SK-N-DZ (cell line): ENCODE measurements around the gene CCDC197.

Experiments
- DNase-seq: peaks from one replicate; pipeline ENCODE4 v3.0.0-alpha.2; 2015; ENCODE audit warnings: low spot score

The CCDC197 gene

DNA sequence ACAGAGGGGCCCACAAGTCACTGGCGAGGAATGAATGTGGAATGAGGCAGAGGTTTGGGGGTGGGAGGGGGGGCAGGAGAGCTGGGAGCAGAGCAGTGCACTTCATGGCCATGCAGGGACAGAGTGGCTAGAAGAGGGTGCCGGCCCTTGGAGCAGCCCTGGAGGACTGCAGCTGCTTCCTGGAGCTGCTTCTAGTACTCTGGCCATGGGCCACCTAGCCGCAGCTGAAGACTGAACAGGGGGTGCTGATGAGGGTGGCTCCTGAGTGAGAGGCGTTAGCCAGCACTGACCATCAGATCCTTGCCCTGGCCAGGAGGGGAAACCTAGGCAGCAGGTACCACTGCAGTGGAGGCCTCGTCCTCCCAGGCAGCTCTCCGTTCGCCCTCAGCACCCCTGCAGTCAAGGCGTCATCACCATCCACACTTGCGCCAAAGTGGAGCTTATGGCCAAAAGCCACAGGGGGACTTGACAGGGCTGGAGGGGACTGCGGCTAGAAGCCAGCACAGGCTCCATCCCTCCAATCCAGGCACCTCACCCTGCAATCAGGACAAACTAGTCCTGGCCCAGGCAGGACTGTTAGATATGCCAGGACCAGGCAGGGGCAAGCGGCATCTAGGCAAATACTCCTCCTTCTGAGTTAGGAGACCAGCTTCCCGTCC lies 45.5 kb downstream of the CCDC197 start:
- no peak for DNase-seq

DNA sequence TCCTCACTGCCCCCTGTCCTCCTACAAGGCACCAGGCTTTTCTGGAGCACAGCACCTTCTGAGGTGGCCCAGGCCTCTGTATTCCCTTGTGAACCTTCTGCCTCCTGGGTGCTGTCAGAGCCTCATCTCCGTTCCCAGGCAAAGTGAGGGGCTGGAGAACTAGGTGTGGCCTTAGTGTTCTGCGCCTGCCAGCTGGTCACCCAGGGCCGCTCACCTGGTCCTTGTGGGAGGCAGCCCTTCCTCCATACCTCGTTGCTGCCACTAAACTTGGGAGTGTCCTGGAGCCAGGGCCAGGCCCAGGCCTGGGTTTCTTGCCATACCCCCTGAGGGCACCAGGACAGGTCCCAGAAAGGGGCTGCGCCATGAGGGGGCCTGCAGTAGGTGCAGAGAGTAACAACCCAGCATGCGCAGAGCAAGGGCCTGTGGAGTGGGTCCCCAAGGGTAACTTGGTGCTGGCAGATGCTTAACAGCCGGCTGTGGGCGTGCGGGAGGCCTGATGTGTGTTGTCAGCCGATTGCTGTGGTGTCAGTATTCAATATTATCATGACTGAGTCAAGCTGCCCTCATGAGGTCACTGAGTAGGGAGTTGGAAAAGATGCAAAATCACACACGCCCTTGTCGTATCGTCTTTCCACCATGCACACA lies 46.1 kb downstream of the CCDC197 start:
- no peak for DNase-seq

DNA sequence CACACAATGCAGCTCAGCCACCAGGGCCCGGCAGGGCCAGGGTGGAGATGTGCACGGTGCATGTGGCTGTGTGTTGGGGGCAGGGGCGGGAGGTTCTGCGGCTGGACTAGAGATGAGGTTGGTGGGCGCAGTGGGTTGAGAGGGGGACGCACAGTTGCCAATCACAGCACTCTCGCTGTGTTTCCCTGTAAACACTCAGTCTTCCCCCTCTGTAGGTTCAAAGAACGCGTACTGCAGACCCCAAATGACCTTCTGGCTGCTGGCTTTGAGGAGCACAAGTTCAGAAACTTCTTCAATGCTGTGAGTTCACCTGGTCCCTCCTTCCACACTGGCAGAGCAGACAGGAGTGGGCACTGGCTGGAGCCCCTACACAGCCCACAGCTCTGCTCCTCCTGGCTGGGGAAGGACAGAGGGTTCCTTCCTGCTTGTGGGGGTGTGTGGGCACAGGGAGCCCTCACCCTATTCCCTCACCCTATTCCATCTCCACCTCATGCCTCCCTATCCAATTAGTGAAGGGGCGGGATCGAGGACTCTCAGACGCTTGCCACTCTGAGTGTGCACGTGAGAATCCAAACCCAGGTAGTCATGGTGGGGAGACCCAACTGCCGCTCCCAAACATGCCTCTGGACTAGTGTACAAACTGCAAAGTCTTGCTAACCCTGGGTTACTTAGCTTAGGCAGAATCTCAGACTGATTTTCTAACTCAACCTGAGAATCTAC lies 46.8 kb downstream of the CCDC197 start:
- DNase-seq: no peak

DNA sequence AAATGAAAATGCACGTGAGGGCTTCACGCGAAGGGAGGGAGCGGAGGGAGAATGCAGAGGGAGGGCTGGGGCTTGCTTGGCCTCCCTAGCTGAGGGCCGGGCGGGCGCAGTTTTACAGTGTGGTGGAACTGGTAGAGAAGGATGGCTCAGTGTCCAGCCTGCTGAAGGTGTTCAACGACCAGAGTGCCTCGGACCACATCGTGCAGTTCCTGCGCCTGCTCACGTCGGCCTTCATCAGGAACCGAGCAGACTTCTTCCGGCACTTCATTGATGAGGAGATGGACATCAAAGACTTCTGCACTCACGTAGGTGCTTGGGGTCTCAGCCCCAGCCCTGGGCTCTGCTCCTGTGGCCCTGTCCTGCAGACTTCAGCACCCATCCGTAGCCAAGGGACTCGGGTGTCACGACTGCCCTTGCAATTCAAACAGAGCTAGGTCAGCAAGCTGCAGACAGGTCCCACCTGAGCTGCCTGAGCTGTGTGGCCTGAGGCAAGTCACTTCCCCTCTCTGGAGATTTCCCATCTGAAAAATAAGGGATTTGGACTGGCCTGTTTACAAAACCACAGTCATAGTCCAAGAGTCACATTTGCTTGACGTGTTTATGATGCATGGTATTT lies 47.5 kb downstream of the CCDC197 start:
- no peak for DNase-seq

DNA sequence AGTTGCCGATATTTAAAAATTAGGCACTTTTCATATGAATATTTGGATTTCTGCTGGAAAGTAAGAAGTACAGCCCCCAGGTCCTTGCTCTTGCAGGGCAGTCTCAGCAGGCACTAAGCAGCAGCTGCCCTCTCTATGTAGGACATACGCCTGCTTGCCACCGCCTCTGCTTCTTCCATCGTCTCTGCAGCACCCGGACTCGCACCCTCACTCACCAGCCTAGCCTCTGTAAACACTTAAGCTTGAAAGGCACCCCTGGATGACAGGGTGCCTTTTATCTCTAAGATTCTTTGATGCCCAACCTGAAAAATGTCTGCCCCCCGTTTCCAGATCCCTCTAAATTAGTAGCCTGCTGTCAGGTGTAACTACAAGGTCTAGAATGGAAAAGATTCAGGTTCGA lies 48.0 kb downstream of the CCDC197 start:
- no peak for DNase-seq

DNA sequence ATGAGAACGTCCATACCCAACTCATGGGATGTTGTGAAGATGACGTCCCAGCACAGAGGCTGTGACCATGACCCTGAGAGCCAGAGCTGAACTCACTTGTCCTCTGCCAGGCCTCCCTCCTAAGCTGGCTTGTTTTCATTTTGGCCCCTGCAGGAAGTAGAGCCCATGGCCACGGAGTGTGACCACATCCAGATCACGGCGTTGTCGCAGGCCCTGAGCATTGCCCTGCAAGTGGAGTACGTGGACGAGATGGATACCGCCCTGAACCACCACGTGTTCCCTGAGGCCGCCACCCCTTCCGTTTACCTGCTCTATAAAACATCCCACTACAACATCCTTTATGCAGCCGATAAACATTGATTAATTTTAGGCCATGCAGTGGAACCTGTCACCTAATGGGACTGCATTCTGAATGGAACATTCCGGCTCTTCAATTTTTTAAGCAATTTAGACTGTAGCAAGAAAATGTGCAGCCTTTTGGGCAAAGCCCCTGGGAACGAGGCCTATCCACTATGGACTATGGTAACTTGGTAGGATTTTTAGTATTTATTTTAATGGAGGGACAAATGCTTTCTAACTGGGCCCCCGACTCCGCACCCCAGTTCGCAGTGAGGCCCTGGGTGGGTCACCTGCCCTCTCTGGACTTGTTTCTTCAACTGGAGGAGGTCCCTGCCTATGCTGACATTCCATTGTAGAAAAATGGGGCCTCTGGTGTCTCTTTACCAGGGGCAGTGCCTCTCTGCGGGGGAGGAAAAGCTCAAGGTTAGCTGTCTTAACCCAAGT lies 48.7 kb downstream of the CCDC197 start:
- DNase-seq: no peak

DNA sequence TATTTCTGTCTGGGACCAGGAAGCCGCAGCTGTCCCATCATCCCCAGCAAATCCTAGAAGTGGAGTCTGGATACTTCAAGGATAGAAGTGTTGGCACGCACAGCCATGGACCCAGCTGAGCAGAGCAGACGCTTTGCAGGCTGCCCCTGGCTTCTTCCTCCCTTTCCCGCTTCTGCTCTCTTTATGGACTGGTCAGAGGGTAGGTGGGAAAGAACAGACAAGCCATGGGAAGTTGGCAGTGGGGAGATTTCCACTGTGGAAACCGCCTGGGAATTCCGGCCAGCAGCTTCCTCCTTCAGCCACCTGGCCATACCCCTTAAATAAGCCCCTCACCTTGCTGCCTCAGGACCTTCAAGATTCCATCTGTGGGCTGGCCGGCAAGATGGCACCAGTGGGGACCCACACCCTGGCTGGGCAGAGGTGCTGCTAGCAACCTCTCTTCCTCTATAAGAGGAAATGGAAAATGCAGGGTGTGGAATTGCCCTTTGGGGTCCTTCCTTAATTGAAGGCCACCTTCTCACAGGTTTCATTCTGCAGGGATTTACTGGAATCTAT lies 49.7 kb downstream of the CCDC197 start:
- no peak for DNase-seq

DNA sequence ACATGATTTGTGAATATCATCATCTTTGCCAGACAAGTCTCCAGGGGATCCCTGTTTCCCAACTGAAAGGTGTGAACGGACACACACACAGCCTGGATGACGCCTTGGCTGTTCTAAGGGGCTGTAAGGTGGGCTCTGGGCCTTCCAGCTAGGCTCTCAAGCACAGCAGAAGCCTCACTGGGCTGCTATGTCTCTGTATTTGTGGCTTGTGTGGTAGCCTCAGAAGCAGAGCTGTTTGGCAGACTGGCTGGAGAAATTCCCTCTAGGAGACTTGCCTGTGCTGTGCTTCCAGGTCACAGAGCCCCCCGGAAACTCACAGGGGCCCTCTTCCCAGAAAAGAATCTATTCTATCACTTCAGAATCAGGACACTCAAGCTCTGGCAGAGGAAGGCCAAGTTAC lies 50.5 kb downstream of the CCDC197 start:
- no peak for DNase-seq

DNA sequence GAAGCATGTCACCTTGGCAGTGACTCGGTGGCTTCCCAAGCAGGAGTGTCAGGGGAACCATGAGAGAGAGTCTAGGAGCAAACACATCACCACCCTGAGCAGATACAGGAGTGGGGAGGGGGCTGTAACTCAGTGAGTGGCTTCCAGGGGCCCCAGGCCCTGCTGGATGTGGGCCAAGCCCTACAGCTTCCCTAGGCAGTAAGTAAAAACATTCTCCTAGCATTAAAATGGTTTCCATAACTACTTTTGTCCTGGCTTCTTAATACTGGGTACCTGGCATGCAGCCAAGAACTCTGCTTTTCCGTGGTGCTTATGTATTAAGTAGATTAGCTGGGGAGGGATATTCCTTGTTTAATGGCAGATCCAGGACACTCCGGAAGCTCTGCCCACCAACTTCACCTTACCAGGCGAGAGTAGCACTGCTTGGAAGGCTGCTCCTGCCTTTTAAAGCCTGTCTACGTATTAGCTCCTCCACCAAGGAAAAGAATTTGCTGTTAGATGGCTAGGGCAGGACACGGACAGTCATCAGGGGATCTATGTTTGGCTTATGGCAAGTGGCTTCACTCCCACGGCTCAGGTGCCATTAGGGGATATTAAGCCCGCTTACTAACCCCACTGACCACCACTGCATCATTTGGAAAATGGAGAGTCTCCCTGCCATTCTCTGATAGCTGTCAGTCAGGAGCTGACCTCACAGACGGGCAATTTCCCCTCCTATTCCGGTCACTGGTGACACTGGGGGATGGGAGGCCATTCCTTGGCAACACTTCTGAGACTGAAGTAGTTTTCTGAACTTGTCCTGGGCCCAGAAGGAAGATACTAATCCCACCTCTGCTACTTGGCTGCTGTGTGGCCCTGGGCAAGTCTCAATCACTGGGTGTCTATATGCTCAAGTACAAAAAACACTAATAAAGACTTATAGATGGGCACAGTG lies 51.9 kb downstream of the CCDC197 start:
- DNase-seq: no peak

DNA sequence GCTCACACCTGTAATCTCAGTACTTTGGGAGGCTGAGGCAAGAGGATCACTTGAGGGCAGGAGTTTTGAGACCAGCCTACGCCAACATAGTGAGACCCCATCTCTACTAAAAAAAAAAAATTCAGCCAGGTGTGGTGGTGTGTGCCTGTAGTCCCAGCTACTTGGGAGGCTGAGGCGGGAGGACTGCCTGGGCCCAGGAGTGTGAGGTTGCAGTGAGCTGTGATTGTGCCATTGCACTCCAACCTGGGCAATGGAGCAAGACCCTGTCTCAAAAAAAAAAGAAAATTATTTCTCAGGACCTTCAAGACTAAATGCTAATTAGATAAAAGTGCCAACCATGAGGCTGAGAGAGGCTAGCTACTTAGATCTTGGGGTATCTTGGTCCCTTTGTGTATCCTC lies 52.5 kb downstream of the CCDC197 start:
- DNase-seq: no peak

DNA sequence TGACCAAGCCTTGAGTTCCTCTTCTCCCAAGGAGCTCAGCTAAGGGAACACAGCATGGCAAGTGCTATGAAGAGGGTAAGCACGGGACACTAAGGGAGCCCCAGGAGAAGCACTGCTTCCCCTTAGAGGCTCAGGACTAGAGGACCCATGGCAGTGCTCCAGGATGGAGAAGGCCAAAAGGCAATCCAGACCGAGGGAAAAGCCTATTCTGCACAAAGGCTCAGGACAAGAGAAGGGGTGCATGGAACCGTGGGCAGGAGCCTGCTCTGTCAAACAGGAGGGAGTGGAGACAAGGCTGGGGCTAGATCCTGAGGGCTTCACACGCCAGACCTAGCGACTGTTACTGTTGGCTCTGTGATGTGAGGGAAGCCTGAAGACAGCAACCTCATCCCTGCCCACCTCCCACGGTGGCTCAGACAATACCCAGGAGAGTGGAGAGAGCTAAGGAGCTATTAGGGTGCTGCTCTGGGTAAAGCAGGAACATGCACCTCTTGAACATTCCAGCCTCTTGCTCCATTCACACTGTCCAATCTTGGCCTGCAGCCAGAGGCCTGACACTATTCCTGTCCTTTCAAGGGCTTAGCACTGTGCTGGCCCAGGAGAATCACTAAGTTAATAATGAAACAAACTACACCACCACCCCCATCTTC lies 53.3 kb downstream of the CCDC197 start:
- no peak for DNase-seq

DNA sequence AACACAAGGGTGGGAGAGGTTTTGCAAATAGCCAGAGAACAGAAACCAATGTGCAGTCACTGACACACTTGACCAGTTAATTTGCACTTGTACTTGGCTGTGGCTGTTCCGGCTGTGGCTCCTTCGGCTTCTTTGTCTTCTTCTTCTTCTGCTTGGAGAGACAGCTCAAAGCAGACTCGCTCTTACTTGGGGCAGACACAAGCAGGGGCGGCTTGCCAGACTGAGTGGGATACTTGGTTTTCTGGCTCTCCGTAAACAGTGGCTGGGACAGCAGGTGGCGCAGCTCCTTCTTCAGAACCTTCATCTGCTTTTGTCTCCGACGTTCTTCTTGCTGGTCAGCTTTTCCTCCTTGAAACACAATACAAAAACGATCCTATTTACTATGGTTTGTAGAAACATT lies 54.0 kb downstream of the CCDC197 start:
- DNase-seq: no peak

DNA sequence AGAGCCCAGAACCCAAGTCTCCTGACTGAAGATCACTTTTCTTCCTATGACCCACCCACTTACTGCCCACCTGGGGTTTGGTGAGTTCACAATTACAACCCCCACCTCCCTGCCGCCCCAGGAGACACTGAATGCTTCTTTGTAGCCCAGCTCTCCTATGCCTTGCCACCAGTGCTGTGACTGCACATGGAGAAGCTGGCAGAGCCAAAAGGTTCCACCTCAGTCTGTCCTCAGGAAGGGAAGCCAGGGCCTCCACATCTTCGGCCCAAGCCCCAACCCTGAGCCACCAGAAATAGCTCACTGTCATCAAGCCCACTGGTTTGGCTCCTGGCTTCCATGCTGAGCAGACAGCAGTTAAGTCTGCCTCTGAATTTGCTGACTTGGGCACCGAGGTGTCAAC lies 54.7 kb downstream of the CCDC197 start:
- no peak for DNase-seq

DNA sequence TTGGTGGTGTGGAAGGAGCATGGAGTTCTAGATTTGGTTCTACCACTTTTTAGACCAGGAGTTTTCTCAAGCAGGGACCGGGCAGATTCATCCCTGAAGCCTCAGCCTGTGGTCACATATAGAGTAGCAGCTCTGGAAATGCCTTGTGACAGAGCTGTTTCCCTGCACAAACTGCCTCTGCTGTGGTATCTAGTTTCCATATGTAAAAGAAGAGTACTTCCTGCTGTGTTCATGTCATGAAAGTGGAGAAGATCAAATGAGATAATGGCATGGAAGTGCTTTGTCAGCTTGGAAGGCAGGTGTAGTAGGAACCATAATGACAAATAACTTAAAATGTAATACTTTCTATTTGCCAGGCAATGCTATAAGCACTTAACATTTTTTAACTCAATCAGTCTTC lies 55.1 kb downstream of the CCDC197 start:
- no peak for DNase-seq

DNA sequence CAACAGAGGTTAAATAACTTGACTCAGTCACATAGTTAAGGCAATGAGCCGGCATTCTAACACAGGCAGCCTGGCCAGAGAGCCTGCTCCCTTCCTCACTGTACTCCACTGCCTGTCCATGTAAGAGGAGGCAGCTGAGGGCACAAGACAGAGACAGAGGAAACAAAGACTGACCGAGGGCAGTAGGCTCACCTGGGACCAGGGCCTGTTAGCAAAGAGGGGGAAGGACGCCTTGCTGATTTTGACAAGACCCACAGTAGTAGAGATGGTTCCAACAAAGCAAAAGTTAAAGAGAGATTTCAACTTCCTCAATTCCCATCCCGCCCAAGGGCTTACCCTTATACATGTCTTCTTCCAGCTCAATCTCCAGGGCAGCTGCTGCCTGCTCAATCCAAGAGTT lies 55.6 kb downstream of the CCDC197 start:
- no peak for DNase-seq

DNA sequence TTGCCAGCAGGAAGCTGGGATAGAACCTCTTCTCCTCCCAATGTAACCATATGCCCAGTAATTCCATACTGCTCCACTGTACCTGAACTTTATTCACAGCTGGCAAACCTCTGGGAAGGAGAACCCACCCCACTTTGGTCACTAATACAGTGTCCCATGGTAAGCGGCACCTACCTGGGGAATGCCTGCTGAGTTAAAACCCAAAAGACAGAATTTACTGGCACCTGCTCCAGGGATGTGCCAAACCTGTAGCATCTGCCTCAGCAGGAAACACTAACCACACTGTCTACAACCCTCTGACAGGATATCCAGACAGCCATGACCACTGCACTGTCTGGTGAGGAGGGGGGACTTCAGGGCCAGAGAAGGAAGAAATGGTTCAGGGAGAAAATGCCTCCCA lies 57.3 kb downstream of the CCDC197 start:
- no peak for DNase-seq

DNA sequence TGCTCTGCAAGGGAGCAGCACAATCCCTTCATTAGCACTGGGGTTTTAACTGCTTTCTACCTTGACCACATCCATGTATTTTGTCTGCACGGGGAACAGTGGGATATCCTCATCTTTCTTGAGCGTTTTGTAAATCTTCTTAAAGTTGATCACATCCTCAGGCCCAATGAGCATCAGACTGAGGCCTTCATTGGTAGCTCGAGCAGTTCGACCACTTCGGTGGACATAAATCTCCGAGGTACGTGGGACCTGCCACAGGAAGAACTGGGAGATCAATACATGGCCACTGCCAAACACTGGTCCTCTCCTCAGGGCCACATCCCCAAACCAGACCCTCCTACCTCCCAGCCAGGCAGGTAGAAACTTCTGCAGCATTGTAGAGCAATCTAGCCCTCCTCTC lies 57.8 kb downstream of the CCDC197 start:
- DNase-seq: no peak

DNA sequence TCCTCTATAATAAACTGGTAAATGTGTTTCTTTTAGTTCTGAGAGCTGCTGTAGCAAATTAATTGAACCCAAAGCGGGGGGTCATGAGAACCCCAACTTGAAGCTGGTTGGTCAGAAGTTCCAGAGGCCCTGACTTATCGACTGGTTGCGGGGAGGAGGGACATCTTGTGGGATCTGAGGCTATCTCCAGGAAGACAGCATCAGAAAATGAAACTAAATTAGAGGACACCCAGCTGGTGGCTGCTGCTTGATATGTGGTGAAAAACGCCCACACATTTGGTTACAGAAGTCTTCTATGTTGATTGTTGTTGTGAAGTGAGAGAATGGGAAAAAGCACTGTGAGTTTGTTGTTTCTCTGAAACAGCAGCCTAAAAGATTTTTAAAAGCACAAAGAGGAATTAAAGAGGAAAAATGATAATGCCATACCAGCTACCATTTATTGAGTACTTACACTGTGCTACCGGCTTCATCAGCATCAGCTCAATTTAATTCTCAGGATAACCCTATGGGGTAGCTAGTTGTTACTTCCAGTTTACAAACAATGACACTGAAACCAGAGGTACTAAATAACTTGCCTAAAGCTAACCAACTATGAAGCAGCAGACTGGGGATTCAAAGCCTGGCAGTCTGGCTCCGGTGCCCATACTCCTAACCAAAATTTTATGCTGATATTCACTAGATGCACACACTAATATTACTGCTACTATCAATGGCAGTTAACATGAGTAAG lies 59.6 kb downstream of the CCDC197 start:
- DNase-seq: no peak

DNA sequence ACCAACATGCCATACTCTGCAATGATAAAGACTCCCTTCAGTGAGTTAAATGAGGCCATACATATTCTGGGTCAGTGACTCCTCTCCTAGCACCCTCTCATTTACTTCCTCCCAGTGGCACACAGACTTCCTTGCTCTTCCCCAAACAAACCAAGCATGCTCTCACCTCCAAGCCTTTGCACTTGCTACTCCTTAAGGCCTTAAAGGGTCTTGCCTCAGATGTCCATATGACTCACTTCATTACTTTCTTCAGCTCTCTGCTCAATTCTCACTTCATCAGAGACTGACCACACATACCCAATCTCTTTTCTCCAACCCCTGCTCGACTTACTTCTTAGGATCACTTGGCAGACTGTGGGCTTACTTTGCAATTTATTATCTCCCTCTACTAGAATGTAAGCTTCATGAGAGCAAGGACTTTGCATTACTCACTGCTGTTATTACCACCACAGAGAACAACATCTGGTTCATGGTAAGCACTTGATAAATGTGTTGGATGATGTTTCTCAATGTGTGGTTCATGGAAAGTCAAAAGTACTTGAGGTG lies 61.1 kb downstream of the CCDC197 start:
- no peak for DNase-seq
